OCI-LY1 (cell line): ENCODE measurements around the gene SEPHS1.

Source experiments
- CTCF ChIP-seq: fragments of 200-600 bp; sonication (generic), shearing (Covaris generic); IDR thresholded peaks from 2 replicates; pipeline ENCODE4 v1.5.1; 2017; ENCODE audit warnings: mild to moderate bottlenecking, antibody characterized with exemption, low read length, moderate library complexity, mixed read lengths
- EZH2 ChIP-seq: fragments of 200-600 bp; sonication (generic), shearing (Covaris generic); IDR thresholded peaks from 2 replicates; pipeline ENCODE4 v1.8.0; 2017; ENCODE audit warnings: borderline replicate concordance, mixed run types, mild to moderate bottlenecking, antibody characterized with exemption, low read length, moderate library complexity, mixed read lengths

- no peak for TF ChIP-seq CTCF
- no peak for TF ChIP-seq EZH2
Observed at GRCh38 chr10:13347500-13348156, 465 bp downstream of the SEPHS1 start.
